Activated CD8-positive, alpha-beta memory T cell treated with anti-CD3 and anti-CD28 coated beads, Interleukin-2, amount 10 ng/mL, durations not matched to agents 7 days and 5 days (primary cell): ENCODE data around the gene ATP1A1. TPM values are rescaled to one million over a fixed set of nuclear protein-coding genes. Genes with fewer than 3 reads are reported as not detected.

Experiments used
- ATAC-seq: fragments of 150-1000 bp; cut with Tn5 transposase; one replicate; pipeline ENCODE4 v1.10.0; 2021; ENCODE audit warnings: moderate library complexity
- CTCF ChIA-PET: fragments of 350-600 bp; sonication (Branson Sonifier 250); formaldehyde crosslinking; loops from one replicate; lab custom pipeline; 2021; ENCODE audit warnings: antibody characterized with exemption; lab: Charles Lee
- DNase-seq: peaks from one replicate; pipeline ENCODE4 v3.0.0-alpha.2; 2020
- H3K27ac Mint-ChIP-seq: one replicate; pipeline ENCODE4 v1.8.0; 2021; ENCODE audit warnings: mild to moderate bottlenecking, mixed read lengths
- H3K27me3 Mint-ChIP-seq: one replicate; pipeline ENCODE4 v1.8.0; 2021; ENCODE audit warnings: mixed read lengths
- H3K36me3 Mint-ChIP-seq: one replicate; pipeline ENCODE4 v1.8.0; 2021; ENCODE audit warnings: mild to moderate bottlenecking, mixed read lengths
- H3K4me1 Mint-ChIP-seq: one replicate; pipeline ENCODE4 v1.8.0; 2021; ENCODE audit warnings: mixed read lengths
- H3K4me3 Mint-ChIP-seq: one replicate; pipeline ENCODE4 v1.8.0; 2021; ENCODE audit warnings: mild to moderate bottlenecking, moderate library complexity, mixed read lengths
- H3K9me3 Mint-ChIP-seq: one replicate; pipeline ENCODE4 v1.8.0; 2022; ENCODE audit warnings: low read depth, mixed read lengths
- total RNA-seq, 2 experiments: library from RNA; stranded (reverse); gene quantifications; one replicate each; pipeline ENCODE4 v1.2.3, GENCODE V29; 2021

Gene ATP1A1
- total RNA-seq, 2 experiments from 2014 or later, result 169 to 206 TPM

DNA sequence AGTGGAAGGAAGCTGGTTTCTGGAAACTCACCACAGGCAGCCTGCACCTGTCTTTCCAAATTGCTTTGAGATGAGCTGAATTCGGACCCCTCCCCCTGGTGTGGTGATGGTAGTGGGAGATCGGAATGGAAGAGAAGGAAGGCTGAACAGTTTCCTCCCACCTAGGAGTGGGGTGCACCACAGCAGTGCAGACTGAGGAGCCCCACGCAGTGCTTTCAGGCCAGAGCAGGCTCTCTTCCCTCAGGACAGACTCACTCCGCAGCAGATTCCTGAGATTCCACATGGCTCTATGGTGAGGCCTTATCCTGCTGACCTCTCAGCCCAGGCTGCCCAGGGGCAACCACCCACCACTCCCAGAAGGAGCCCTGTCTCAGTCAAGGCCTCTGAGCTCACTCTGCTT is 80.9 kb downstream of the ATP1A1 start:
- CTCF ChIA-PET, result interaction anchor here (1.3 kb wide), 1 partner anchor 315 kb away, joined by 3 read pairs; no protein-coding TSS in a partner anchor
- no peaks in the 10 kb centered on the region for H3K9me3 Mint-ChIP-seq
- H3K4me3 Mint-ChIP-seq, result no peak overlapping the region
- DNase-seq, result no peak
- no peak overlapping the region for H3K27ac Mint-ChIP-seq
- H3K4me1 Mint-ChIP-seq, result no peaks in the 10 kb centered on the region
- H3K36me3 Mint-ChIP-seq, result no peaks in the 10 kb centered on the region
- H3K27me3 Mint-ChIP-seq, result no peaks in the 10 kb centered on the region
- ATAC-seq, result no peak

Other genes starting within 250 kb of the ATP1A1 start
- 10 to 100 TPM; 54.0 to 56.9 TPM for gene CD58, start 197.8 kb downstream of the ATP1A1 start, total RNA-seq